ENCODE measurements around the gene GLCE. TPM values are rescaled to one million over a fixed set of nuclear protein-coding genes. Genes with fewer than 3 reads are reported as not detected.

GLCE gene
- total RNA-seq, 1 donor from 2014 or later = 13.6 TPM

GRCh38 chr15:69115031-69115430, 45.4 kb upstream of the GLCE start:
- no peak overlapping the region for H3K27ac ChIP-seq (ENCODE audit: low read depth, low read length)
- Mint-ChIP-seq H3K4me1 (ENCODE audit: low read depth, unreplicated experiment) (no peaks in the 10 kb centered on the region), H3K36me3 (ENCODE audit: low read depth, unreplicated experiment) (no peaks in the 10 kb centered on the region), H3K4me3 (ENCODE audit: unreplicated experiment) (no peak overlapping the region), H3K27ac (ENCODE audit: unreplicated experiment) (no peak overlapping the region), H3K9me3 (ENCODE audit: unreplicated experiment) (peaks cover 6% of the 10 kb centered on the region), H3K27me3 (ENCODE audit: low read depth, unreplicated experiment) (peaks cover 65% of the 10 kb centered on the region)
- H3K36me3 ChIP-seq (ENCODE audit: insufficient read depth, low read length) = no peaks in the 10 kb centered on the region
- no peak overlapping the region for H3K4me3 ChIP-seq (ENCODE audit: insufficient read depth, low read depth, low read length)
- no peaks in the 10 kb centered on the region for H3K9me3 ChIP-seq (ENCODE audit: insufficient read depth, low read depth, low read length)
- no peaks in the 10 kb centered on the region for H4K20me1 ChIP-seq (ENCODE audit: insufficient read depth, low read length)
- no peak for DNase-seq (ENCODE audit: low read depth)
- peaks cover 71% of the 10 kb centered on the region for H3K27me3 ChIP-seq (ENCODE audit: insufficient read depth, low read length)
- no peak overlapping the region for H3K9ac ChIP-seq (ENCODE audit: low read length)
- no peak overlapping the region for H3K4me2 ChIP-seq (ENCODE audit: low read length)
- TF ChIP-seq EZH2 (IDR thresholded peaks at IDR 0.05; ENCODE audit: insufficient read depth, low read length) (no peak), CTCF (IDR thresholded peaks at IDR 0.05; ENCODE audit: insufficient read depth, low read depth, low read length) (no peak)
- no peaks in the 10 kb centered on the region for H3K79me2 ChIP-seq (ENCODE audit: insufficient read depth, low read length)
- H3K4me1 ChIP-seq (ENCODE audit: insufficient read depth, low read length) = no peaks in the 10 kb centered on the region
- no peak overlapping the region for H2AFZ ChIP-seq (ENCODE audit: low read depth, low read length)
- FAIRE-seq = no peak

GRCh38 chr15:69116391-69116790, 44.0 kb upstream of the GLCE start:
- Histone ChIP-seq H3K4me2 (ENCODE audit: low read length) (no peak overlapping the region), H3K9me3 (ENCODE audit: insufficient read depth, low read depth, low read length) (no peaks in the 10 kb centered on the region), H3K27ac (ENCODE audit: low read depth, low read length) (no peak overlapping the region), H4K20me1 (ENCODE audit: insufficient read depth, low read length) (no peaks in the 10 kb centered on the region), H3K4me3 (ENCODE audit: insufficient read depth, low read depth, low read length) (no peak overlapping the region), H3K27me3 (ENCODE audit: insufficient read depth, low read length) (peaks cover 75% of the 10 kb centered on the region), H3K4me1 (ENCODE audit: insufficient read depth, low read length) (no peaks in the 10 kb centered on the region), H2AFZ (ENCODE audit: low read depth, low read length) (no peak overlapping the region), H3K9ac (ENCODE audit: low read length) (no peak overlapping the region), H3K36me3 (ENCODE audit: insufficient read depth, low read length) (no peaks in the 10 kb centered on the region), H3K79me2 (ENCODE audit: insufficient read depth, low read length) (no peaks in the 10 kb centered on the region)
- no peak overlapping the region for H3K4me3 Mint-ChIP-seq (ENCODE audit: unreplicated experiment)
- peaks cover 71% of the 10 kb centered on the region for H3K27me3 Mint-ChIP-seq (ENCODE audit: low read depth, unreplicated experiment)
- peaks cover 6% of the 10 kb centered on the region for H3K9me3 Mint-ChIP-seq (ENCODE audit: unreplicated experiment)
- no peaks in the 10 kb centered on the region for H3K36me3 Mint-ChIP-seq (ENCODE audit: low read depth, unreplicated experiment)
- no peak overlapping the region for H3K27ac Mint-ChIP-seq (ENCODE audit: unreplicated experiment)
- no peak for TF ChIP-seq EZH2 (IDR thresholded peaks at IDR 0.05; ENCODE audit: insufficient read depth, low read length)
- no peak for TF ChIP-seq CTCF (IDR thresholded peaks at IDR 0.05; ENCODE audit: insufficient read depth, low read depth, low read length)
- DNase-seq (ENCODE audit: low read depth) (no peak), FAIRE-seq (no peak)
- no peaks in the 10 kb centered on the region for H3K4me1 Mint-ChIP-seq (ENCODE audit: low read depth, unreplicated experiment)

GRCh38 chr15:69117431-69117871, 43.0 kb upstream of the GLCE start:
- H3K36me3 Mint-ChIP-seq (ENCODE audit: low read depth, unreplicated experiment) = no peaks in the 10 kb centered on the region
- Histone ChIP-seq H3K9ac (ENCODE audit: low read length) (no peak overlapping the region), H3K4me3 (ENCODE audit: insufficient read depth, low read depth, low read length) (no peak overlapping the region), H3K27me3 (ENCODE audit: insufficient read depth, low read length) (peaks cover 71% of the 10 kb centered on the region), H4K20me1 (ENCODE audit: insufficient read depth, low read length) (no peaks in the 10 kb centered on the region), H3K27ac (ENCODE audit: low read depth, low read length) (no peak overlapping the region), H3K36me3 (ENCODE audit: insufficient read depth, low read length) (no peaks in the 10 kb centered on the region), H2AFZ (ENCODE audit: low read depth, low read length) (no peak overlapping the region), H3K79me2 (ENCODE audit: insufficient read depth, low read length) (no peaks in the 10 kb centered on the region), H3K9me3 (ENCODE audit: insufficient read depth, low read depth, low read length) (no peaks in the 10 kb centered on the region), H3K4me2 (ENCODE audit: low read length) (no peak overlapping the region), H3K4me1 (ENCODE audit: insufficient read depth, low read length) (no peaks in the 10 kb centered on the region)
- no peak for TF ChIP-seq CTCF (IDR thresholded peaks at IDR 0.05; ENCODE audit: insufficient read depth, low read depth, low read length)
- no peak for TF ChIP-seq EZH2 (IDR thresholded peaks at IDR 0.05; ENCODE audit: insufficient read depth, low read length)
- H3K9me3 Mint-ChIP-seq (ENCODE audit: unreplicated experiment) = peaks cover 6% of the 10 kb centered on the region
- FAIRE-seq = no peak
- no peak for DNase-seq (ENCODE audit: low read depth)
- peaks cover 76% of the 10 kb centered on the region for H3K27me3 Mint-ChIP-seq (ENCODE audit: low read depth, unreplicated experiment)
- H3K27ac Mint-ChIP-seq (ENCODE audit: unreplicated experiment) = no peak overlapping the region
- no peaks in the 10 kb centered on the region for H3K4me1 Mint-ChIP-seq (ENCODE audit: low read depth, unreplicated experiment)
- H3K4me3 Mint-ChIP-seq (ENCODE audit: unreplicated experiment) = no peak overlapping the region
